BJ (cell line): Measurements from ENCODE around the gene MPC1. TPM values are rescaled to one million over a fixed set of nuclear protein-coding genes. Genes with fewer than 3 reads are reported as not detected.

Experiments used
- CTCF ChIA-PET: fragments of 350-600 bp; formaldehyde crosslinking; extraction: SDS; loops from one replicate; lab custom pipeline; 2021; ENCODE audit warnings: antibody characterized with exemption, inconsistent platforms; lab: Yijun Ruan, JAX
- POLR2A ChIA-PET: fragments of 300-600 bp; sonication (Branson Sonifier 250); formaldehyde crosslinking; extraction: SDS; loops from one replicate; lab custom pipeline; 2021; ENCODE audit warnings: antibody characterized with exemption; lab: Charles Lee
- DNase-seq: peaks from one replicate; pipeline ENCODE4 v3.0.0-alpha.2; 2011; ENCODE audit warnings: low read depth
- H3K27me3 ChIP-seq: 2 replicates; pipeline ENCODE4 v1.6.0; 2011; ENCODE audit warnings: low read length; ENCODE audit not compliant: control insufficient read depth, insufficient read depth
- H3K36me3 ChIP-seq: 2 replicates; pipeline ENCODE4 v1.5.1; 2011; ENCODE audit warnings: low read length; ENCODE audit not compliant: control insufficient read depth, insufficient read depth
- H3K4me3 ChIP-seq: 2 replicates; pipeline ENCODE4 v1.5.1; 2011; ENCODE audit warnings: low read depth, mild to moderate bottlenecking, control low read depth, low read length
- CTCF ChIP-seq: IDR thresholded peaks from 2 replicates; pipeline ENCODE4 v1.5.1; 2011; ENCODE audit warnings: low read depth, mild to moderate bottlenecking, control low read depth, inconsistent platforms, low read length, moderate library complexity; ENCODE audit not compliant: insufficient read depth
- polyA plus RNA-seq: library from polyadenylated mRNA; depleted of rRNA; stranded (reverse); fragments of >200 nt; gene quantifications from 2 replicates; pipeline ENCODE4 v1.2.3, GENCODE V29; 2011

Gene MPC1
- polyA plus RNA-seq, 1 experiment, result 19.2 TPM

GRCh38 chr6:166323395-166323794 lies 59.3 kb downstream of the MPC1 start:
- H3K4me3 ChIP-seq, result no peak overlapping the region
- H3K36me3 ChIP-seq, result peaks cover 11% of the 10 kb centered on the region
- no peaks in the 10 kb centered on the region for H3K27me3 ChIP-seq
- TF ChIP-seq CTCF, result no peak
- ChIA-PET POLR2A (no interaction called here), CTCF (no interaction called here)
- no peak for DNase-seq

GRCh38 chr6:166318649-166319600 lies 63.8 kb downstream of the MPC1 start:
- POLR2A ChIA-PET, result no interaction called here

GRCh38 chr6:166318227-166318626 lies 64.5 kb downstream of the MPC1 start:
- no peak for DNase-seq
- no peak for TF ChIP-seq CTCF
- CTCF ChIA-PET, result interaction anchor here (1.7 to 2.4 kb wide), 2 partner anchors 63 to 82 kb away, joined by 4 to 5 read pairs; no protein-coding TSS in a partner anchor
- Histone ChIP-seq H3K36me3 (peaks cover 2% of the 10 kb centered on the region; the same call in 1 of the 2 replicates), H3K27me3 (no peaks in the 10 kb centered on the region), H3K4me3 (no peak overlapping the region)
- POLR2A ChIA-PET, result no interaction called here

More at GRCh38 chr6:166318649-166319600, 63.8 kb downstream of the MPC1 start:
- Histone ChIP-seq H3K4me3 (no peak overlapping the region), H3K36me3 (peaks cover 2% of the 10 kb centered on the region; the same call in 1 of the 2 replicates), H3K27me3 (no peaks in the 10 kb centered on the region)
- CTCF ChIA-PET, result interaction anchor here (1.7 to 2.4 kb wide), 2 partner anchors 63 to 82 kb away, joined by 4 to 5 read pairs; no protein-coding TSS in a partner anchor
- DNase-seq, result no peak
- TF ChIP-seq CTCF, result no peak

- CTCF ChIA-PET, result interaction anchor here (1.7 to 2.4 kb wide), 2 partner anchors 64 to 83 kb away, joined by 4 to 5 read pairs; no protein-coding TSS in a partner anchor
- no peak for DNase-seq
- Histone ChIP-seq H3K4me3 (no peak overlapping the region), H3K27me3 (no peaks in the 10 kb centered on the region), H3K36me3 (peaks cover 2% of the 10 kb centered on the region; the same call in 1 of the 2 replicates)
- TF ChIP-seq CTCF, result no peak
- POLR2A ChIA-PET, result interaction anchor here (0.6 kb wide), 1 partner anchor 67 kb away, joined by 3 read pairs; no protein-coding TSS in a partner anchor
Measured at GRCh38 chr6:166317261-166318212, 65.2 kb downstream of the MPC1 start.
